GM21825 (cell line): ENCODE data around the gene CCDC57.

Experiments
- ATAC-seq: cut with Tn5 transposase; IDR thresholded peaks from one replicate; pipeline ENCODE4 v1.9.1; 2021; ENCODE audit warnings: mild to moderate bottlenecking, moderate library complexity; ENCODE audit not compliant: unreplicated experiment

The CCDC57 gene

DNA sequence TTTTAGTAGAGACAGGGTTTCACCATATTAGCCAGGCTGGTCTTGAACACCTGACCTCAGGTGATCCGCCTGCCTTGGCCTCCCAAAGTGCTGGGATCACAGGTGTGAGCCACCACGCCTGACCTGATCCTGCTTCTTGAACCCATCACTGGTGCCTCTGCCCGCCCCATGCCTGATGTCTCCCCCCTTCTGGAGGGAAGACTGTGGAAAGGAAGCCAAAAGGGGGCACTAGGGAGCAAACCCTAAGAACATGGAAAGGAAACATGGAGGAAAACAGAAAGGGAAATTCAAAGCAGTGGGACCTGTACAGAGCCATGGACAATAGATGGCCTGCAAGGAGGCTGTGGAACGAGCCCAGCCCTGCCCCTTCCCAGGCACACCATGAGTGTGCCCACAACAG, 83.5 kb downstream of the CCDC57 start:
- ATAC-seq = no peak

DNA sequence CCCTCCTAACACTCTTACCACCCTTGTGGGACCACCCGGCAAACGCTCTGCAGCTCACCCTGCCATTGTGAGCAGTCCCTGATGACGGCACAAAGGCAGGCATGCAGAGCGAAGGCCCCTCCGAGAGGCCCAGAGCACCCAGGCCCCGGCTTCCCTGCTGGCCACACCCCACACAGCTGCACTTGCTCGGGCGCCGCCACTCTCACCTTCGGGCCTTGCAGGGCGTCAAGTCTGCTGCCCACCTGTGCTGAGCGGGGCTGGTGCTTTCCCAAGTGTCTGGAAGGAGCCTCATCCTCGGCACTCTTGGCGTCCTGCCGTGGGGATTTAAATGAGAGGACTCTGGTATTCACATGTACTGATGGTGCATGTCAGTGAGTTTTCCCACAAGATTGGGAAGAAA, 84.4 kb downstream of the CCDC57 start:
- no peak for ATAC-seq

DNA sequence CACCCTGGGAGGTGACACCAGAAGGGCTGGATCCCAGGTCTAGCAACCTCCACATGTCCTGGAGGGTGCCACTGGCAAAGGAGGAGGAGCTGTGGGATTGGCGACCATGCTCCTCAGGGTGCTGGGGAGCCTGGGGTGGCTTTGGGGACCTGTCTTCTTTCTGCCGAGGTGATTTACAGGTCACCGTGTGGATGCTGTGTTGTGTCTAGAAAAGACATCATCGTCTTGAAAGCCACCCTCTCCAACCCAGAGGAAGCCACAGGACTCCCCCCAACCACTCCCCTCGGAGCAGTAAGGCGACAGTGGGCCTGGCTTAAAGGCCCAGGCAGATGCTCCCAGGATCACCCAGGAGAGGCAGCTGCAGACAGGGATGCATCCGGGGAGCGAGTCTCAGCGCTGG, 84.9 kb downstream of the CCDC57 start:
- ATAC-seq = no peak

DNA sequence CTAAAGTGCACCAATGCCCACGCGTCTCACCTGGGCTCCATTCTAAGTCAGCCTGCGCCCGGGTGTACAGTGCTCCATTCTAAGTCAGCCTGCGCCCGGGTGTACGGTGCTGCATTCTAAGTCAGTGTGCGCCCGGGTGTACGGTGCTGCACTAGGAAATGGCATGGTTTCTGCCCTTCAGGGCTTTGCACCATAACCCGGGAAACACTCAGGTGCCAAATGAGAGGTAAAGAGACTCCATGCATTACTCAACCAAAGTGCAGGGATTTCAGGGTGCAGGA, 85.4 kb downstream of the CCDC57 start:
- no peak for ATAC-seq

DNA sequence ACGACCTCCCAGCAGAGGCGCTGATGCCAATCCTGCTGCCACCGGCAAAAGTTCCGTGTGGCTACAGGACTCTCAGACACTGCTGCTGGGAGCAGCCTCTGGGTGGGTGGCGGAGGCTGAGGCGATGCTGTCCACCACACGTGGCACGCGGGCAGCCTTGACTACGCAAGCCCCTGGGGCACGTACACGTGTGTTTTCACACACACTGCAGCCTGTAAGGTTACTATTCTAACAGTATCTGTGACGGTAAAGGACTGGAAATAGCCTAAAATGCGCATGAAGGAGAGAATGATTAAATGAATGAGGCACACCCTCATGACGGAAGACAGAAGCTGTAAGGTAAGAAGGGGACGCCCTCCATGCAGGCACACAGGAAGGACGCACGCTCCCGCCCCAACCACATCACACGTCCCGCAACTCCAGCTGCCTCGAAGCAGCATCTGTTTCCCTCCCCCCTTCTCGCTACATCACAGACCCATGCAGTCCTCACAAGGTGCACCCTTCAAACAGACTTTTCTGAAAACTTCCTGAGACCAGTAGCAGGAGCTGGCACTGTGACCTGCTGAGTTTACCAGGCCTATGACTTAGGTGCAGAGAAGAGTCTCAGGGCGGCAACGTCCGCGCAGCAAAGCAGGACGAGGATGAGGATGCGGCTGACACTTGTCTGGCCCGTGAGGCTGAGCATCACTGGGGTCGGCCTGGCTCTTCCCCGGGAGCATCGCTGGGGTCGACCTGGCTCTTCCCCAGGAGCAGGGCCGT, 85.9 kb downstream of the CCDC57 start:
- ATAC-seq = no peak

DNA sequence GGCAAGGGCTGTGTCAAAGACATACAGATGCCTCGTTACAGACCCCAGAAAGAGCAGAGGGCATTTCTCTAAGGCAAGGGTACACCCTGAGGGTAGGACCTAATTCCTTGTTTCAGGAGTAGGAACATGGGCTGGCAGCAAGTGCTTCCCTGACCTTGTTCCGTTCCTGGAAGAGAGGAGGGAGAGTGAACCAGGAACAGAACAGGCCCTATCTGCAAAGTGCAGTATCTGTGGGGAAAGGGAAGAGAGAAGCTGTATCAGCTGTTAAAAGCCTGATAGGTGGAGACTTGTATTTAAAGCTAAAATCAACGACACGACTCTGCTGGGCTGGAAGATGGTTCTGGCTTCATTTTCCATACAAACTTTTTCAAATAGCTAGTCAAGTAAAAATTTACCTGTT, 88.5 kb downstream of the CCDC57 start:
- no peak for ATAC-seq

DNA sequence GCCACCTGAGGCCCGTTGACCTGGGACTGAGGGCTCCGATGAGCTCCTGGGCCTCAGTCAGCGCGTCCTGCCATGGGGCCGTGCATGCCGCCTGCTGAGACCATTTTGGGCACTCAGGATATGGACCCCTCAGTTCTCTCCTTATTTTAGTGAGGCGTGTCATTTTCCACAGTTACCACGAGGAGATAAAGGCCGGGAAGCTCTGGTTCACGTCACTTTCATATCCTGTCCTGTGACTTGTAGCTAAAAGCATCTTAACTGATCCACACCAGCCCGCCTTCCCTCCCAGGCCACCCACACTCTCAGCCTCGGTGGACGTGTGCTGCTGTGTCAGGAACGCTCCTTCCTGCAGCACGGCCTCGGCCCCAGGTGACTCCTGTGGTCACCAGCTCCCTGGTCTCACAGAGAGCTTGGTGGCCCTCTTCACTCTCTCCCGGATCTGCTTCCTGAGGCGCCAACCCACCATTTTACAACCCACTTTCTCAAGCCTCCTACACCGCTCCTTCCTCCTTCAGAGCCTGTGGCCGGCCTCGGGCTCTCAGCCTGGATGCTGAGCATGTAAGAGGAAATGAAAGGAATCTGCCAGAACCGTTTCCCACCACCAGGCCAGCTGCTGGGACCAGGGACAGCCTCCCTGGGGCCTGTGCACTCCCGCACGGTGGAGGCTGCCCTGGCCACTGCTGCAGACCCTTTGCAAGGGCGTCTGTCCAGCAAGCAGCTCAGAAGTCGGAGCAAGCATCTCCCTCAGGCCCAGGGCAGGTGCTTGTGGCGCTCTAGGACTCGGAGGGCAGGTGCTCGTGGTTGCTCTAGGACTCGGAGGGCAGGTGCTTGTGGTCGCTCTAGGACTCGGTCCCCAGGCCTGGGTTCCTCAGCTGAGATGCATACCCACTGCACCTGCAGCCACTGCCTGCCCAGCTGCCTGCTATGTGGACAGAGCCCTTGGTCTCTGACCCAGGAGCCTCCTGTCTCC, 90.7 kb downstream of the CCDC57 start:
- ATAC-seq = no peak

DNA sequence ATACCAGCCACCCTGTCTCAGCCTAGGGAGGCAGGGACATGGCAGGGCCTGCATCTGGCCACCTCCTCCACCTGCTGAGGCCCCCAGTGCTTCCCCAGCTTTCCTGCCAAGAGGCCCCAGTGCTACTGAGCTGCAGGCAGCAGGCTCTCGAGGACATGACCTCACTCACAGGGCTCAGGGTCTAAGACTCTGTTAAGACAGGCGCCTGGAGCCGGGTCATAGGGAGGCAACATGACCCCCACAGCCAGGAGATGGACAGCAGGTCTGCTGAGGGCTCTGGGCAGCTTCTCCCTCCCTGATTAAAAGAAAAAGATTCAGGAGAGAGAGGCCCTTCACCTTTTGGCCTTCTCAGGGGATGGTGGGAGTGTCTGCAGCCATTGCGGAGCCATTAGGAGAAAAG, 91.4 kb downstream of the CCDC57 start:
- ATAC-seq = no peak

DNA sequence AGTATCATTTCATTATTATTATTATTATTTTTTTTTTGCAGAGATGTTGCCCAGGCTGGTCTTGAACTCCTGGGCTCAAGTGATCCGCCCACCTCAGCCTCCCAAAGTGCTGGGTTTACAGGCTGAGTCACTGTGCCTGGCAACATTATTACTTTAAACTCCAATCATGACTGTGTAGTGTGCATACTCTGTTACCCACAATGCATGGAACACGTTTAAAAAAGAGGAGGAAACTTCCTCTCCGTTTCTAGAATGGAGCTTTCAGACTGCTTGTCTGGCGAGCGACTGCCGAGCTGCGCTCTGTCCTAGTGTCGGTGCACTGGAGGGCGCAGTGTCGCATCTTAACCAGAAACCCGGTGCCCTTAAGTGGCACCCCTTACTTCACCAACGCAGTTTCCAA, 92.5 kb downstream of the CCDC57 start:
- ATAC-seq = no peak

DNA sequence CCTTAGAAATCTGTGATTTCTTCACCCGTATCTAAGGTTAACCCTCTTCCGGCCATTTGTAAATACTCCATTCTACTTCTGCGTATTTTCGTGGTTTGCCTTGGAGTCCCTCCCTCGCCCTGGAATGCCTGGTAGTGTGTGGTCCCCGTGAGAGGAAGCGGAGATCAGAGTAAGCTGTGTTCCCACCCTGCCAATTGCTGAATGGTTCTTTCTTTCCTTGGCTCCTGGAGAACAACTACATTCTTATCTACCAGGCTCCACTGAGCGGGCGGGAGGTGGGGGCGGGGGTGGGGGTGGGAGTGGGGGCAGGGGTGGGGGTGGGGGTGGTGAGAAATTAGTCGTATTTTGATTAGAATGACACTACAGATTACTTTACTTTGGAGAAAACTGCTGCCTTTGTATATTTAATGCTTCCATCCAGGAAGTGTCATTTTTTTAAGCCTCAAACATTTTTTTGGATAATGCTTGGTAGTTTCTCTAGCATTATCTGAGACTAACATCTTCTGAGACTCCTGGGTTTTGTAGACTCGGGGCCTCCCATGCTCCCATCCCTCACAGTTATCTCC, 93.7 kb downstream of the CCDC57 start:
- ATAC-seq = no peak

DNA sequence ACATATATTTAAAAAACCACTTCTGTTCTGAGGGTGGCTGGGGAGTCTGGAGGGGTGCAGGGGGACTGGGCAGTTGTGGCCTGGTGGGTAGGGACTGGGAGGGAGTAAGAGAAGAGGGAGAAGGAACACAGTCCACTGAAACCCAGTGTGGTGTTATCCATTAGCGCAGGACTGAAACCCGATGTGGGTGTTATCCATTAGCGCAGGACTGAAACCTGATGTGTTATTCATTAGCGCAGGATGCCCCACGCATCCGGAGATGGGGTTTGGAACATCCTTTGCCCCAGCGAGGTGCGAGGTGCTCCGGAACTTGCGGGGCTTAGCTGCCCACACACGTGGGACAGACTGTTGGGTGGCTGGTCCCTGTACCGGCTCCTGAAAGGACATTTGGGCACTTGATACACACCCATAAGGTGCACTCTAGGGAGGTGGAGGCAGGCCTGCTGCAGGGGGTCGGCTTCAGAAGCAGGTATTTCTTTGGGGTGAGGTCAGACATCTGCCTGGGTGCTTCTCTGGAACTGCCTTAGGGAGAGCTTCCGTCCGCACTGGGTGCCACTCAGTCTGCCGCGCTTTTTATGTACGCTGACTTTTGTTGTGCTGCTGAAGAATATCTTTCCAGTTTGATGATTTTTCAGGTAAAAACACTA, 94.4 kb downstream of the CCDC57 start:
- ATAC-seq = no peak

DNA sequence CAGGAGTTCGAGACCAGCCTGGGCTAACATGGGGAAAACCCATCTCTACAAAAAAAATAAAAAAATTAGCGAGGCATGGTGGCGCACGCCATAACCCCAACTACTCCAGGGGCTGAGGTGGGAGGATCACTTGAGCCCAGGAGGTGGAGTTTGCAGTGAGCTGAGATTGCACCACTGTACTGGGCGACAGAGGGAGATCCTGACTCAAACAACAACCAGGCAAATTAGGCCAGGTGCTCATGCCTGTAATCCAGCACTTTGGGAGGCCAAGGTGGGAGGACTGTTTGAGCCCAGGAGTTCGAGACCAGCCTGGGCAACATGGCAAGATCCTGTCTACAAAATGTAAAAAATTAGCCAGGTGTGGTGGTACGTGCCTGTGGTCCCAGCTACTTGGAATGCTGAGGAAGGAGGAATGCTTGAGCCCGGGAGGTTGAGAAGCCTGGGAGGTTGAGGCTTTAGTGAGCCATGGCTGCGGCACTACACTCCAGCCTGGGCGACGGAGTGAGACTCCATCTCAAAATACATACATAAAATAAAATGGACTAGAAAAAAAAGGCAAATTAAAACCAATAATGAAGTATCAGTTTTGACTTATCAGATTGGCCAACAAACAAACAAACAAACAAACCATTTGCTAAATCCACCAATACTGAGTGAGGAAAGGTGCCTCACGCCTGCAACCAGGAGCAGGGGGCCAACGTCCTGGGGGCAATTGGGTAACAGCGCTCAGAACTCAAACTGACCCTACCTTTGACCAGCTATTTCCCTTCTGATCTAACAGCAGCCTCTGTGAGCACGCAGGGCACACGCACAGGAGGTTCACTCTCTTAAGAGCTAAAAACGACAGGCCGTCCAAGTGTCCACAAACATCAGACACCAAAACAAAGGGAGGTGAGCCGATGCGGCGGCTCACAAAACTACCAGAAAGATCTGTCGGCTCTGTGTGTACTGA, 95.2 kb downstream of the CCDC57 start:
- ATAC-seq = no peak

DNA sequence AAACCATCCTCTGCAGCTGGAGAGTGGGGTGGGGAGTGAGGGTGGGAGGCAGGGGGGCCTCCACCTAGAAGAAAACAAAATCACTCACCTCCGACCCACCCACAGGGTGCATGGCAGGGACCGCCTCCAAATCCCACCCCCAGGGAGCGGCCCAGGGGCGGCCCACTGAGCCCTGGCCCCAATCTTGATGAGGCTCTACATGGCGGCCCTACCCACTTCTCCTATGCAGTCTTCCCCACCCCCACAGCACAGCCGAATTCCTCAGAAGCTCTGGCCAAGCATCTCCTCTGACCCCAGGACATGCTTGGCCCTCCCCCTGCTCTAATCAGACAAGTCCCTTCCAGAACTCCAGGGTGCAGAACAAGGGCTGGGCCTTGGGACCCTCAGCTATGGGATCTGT, 96.4 kb downstream of the CCDC57 start:
- no peak for ATAC-seq

DNA sequence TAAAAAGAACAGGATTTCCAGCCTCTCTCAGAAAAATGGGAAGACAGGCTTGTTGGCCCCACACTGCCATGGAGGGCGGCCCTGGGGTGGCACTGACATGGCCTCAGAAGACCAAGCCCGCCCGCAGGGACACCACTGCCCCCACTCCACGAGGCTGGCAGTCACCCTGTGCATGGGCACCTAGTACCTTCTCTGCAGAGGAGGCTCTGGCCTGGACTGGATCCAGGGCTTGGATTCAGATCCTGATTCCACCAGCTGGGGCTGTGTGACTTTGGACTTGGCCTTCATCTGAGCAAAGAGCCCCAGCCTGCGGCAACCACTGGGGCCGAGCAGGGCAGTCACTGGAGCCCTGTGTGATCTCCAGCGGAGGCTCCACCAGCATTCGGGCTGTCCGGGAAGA, 97.8 kb downstream of the CCDC57 start:
- ATAC-seq = no peak

DNA sequence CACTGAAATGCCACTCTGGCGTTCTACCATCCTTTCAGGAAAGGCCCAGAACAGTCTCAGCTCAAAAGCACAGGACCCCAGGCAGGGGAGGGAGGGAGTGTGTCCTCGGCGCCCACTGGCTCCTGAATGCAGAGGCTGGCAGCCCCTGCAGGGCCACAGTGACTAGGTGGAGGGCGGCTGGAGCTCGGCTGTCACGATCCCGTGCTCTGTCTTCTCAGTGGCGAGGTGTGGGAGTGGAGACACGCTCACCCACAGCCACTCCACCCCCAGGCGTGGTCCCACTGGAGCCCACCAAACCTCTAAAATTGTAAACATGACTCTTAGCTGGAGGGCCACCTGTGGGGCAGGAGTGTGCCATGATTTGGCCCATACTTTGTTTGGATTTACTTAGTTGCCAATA, 98.2 kb downstream of the CCDC57 start:
- ATAC-seq = no peak

DNA sequence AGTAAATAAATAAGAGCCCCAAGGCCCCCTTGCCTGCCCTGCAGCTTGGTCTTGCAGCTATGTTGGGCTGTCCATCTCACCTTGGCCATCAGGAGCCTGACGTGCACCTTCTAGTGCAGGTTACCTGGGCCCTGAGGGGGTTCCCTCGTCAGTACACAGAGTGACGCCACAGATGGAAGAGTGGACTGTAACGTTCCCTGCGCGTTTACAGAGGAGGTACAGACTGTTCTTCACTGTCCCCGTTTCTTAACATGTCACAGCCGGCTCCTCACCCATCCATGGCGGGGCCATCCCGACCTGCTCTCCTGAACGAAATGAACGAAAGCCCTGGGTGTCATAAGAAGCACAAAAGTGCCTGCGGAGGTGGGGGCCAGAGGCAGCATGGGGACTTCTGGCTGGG, 98.7 kb downstream of the CCDC57 start:
- ATAC-seq = no peak

DNA sequence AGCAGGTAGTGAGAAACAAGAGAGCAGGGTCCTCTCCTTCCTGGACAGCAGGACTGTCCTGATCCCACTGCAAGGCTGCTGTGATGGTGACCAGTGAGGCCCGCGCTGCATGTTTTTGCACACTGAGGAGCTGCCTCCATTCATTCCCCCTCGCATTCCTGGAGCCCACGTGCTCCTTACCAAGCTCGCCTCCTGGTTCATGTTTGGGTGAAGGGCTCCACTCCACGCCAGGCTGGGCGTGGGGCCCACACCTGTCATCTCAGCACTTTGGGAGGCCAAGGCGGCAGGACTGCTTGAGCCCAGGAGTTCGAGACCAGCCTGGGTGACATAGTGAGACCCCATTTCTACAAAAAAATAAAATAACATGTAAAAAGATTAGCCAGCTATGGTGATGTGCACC, 99.2 kb downstream of the CCDC57 start:
- ATAC-seq = no peak

DNA sequence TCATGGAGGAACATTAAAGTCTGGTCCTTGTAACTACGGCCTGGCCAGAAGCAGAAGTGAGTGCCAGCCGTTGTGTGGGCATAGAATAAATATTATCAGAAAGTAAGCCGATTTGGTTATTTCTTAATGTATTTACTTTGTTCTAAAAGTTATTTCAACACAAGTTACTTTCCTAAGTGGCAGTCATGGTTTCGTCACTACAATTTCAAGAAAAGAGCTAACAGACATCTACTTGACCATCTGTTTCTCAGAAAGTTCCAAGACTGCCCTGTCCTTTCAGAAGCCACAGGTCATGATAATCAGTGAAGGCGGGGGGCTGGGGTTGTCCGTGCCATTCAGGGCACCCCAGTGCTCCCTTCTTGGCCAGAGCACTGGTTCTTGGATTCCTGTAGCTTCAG, 99.7 kb downstream of the CCDC57 start:
- ATAC-seq = no peak

DNA sequence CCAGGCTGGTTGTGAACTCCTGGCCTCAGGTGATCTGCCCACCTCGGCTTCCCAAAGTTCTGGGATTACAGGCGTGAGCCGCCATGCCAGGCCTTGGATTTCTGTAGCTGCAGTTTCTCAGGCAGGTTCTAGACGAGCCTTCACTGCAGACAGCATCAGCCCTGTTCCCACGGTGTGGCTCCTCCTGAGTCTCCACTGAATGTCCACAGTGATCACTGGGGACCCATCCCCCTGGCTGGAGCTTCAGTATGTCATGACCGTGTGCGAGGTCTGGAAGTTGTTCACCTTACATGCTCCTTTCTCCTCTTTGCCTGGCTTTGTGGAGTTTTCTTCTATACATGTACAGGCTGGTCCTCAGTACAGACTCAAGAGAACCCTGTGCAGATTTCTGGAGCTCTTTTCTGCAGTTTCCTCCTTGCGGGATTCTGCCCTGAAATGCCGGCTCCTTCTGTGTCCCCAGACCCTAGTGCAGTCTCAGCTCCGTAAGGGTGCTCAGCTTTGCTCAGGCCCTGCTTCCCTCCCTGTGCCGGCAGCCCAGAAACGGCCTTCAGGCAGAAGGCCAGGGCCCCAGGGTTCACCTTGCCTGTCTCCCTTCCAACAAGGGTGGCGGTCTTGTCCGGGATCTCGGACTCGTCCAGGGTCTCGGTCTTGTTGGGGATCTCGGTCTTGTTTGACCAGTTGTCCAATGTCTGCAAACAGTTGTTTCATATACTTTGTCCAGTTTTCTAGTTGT, 100.3 kb downstream of the CCDC57 start:
- ATAC-seq = no peak

DNA sequence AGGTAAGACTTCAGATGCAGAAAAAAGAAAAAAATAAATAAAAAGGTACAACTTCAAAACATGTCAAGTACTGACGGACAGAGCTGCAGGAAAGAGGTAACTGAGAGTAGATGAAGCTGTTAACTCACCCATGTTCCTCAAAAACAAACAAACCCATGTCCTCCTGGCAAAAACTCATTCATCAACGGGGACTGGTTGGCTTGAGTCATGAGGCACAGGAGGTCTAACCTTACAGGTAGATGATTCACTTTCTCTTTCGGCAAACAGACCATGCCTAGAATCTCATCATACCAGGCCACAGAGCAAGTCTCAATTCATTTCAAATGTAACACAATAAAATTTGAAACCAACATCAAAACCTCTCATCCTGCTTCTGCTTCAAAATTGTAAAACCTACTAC, 102.3 kb downstream of the CCDC57 start:
- no peak for ATAC-seq
